ENCODE measurements around the gene CHCHD6. TPM values are rescaled to one million over a fixed set of nuclear protein-coding genes. Genes with fewer than 3 reads are reported as not detected.

CHCHD6 gene
- total RNA-seq, 3 donors from 2014 or later (not counting 1 experiment from before 2014, with no cell fraction given): 5.3 to 9.9 (median 8.3) TPM

- Mint-ChIP-seq H3K9me3 (no peaks in the 10 kb centered on the region), H3K27ac (no peak overlapping the region), H3K27me3 (ENCODE audit: low read depth in 2 of 2) (peaks cover 41 to 73% of the 10 kb centered on the region in 2 donors), H3K36me3 (no peaks in the 10 kb centered on the region), H3K4me3 (no peak overlapping the region), H3K4me1 (peaks cover 21 to 26% of the 10 kb centered on the region in 2 donors)
- no peaks in the 10 kb centered on the region for H3K9me3 ChIP-seq (ENCODE audit: control insufficient read depth, insufficient read depth, low read length)
- H3K27ac ChIP-seq (ENCODE audit: low read length): no peak overlapping the region
- H3K4me3 ChIP-seq (ENCODE audit: low read length): no peak overlapping the region
- peaks cover 12% of the 10 kb centered on the region for H3K4me1 ChIP-seq (ENCODE audit: control insufficient read depth, insufficient read depth, low read length)
- no peaks in the 10 kb centered on the region for H3K36me3 ChIP-seq (ENCODE audit: control insufficient read depth, insufficient read depth, low read length)
- peaks cover 5% of the 10 kb centered on the region for H3K27me3 ChIP-seq (ENCODE audit: control insufficient read depth, insufficient read depth, low read length)
- DNase-seq: no peak
- TF ChIP-seq, protein P1, sequence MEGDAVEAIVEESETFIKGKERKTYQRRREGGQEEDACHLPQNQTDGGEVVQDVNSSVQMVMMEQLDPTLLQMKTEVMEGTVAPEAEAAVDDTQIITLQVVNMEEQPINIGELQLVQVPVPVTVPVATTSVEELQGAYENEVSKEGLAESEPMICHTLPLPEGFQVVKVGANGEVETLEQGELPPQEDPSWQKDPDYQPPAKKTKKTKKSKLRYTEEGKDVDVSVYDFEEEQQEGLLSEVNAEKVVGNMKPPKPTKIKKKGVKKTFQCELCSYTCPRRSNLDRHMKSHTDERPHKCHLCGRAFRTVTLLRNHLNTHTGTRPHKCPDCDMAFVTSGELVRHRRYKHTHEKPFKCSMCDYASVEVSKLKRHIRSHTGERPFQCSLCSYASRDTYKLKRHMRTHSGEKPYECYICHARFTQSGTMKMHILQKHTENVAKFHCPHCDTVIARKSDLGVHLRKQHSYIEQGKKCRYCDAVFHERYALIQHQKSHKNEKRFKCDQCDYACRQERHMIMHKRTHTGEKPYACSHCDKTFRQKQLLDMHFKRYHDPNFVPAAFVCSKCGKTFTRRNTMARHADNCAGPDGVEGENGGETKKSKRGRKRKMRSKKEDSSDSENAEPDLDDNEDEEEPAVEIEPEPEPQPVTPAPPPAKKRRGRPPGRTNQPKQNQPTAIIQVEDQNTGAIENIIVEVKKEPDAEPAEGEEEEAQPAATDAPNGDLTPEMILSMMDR (IDR thresholded peaks at IDR 0.05): no peak
- intact Hi-C loops (cut with micrococcal nuclease): no loop called here
- no peak for ATAC-seq
- 99% methylated on average over 6 of the region's 6 CpGs for WGBS (ENCODE audit: insufficient coverage)
These were observed 223.8 kb downstream of the CHCHD6 start for GRCh38 chr3:126927846-126928245.

- TF ChIP-seq, protein P1 (IDR thresholded peaks at IDR 0.05): no peak
- no peak overlapping the region for H3K27ac Mint-ChIP-seq
- ATAC-seq (no peak), DNase-seq (no peak)
- Histone ChIP-seq H3K36me3 (ENCODE audit: control insufficient read depth, insufficient read depth, low read length) (no peaks in the 10 kb centered on the region), H3K27me3 (ENCODE audit: control insufficient read depth, insufficient read depth, low read length) (no peaks in the 10 kb centered on the region), H3K27ac (ENCODE audit: low read length) (no peak overlapping the region), H3K4me1 (ENCODE audit: control insufficient read depth, insufficient read depth, low read length) (peaks cover 12% of the 10 kb centered on the region), H3K9me3 (ENCODE audit: control insufficient read depth, insufficient read depth, low read length) (no peaks in the 10 kb centered on the region), H3K4me3 (ENCODE audit: low read length) (no peak overlapping the region)
- H3K27me3 Mint-ChIP-seq (ENCODE audit: low read depth in 2 of 2): peaks cover 32 to 62% of the 10 kb centered on the region in 2 donors
- H3K4me3 Mint-ChIP-seq: no peak overlapping the region
- peaks cover 21 to 26% of the 10 kb centered on the region in 2 donors for H3K4me1 Mint-ChIP-seq
- no peaks in the 10 kb centered on the region for H3K36me3 Mint-ChIP-seq
- no peaks in the 10 kb centered on the region for H3K9me3 Mint-ChIP-seq
- WGBS (ENCODE audit: insufficient coverage): 70% methylated on average over 3 of the region's 3 CpGs
- intact Hi-C loops (cut with micrococcal nuclease): no loop called here
These were observed 225.0 kb downstream of the CHCHD6 start for GRCh38 chr3:126928921-126929474.

- no peaks in the 10 kb centered on the region for H3K9me3 ChIP-seq (ENCODE audit: control insufficient read depth, insufficient read depth, low read length)
- WGBS (ENCODE audit: insufficient coverage): 94% methylated on average over 15 of the region's 15 CpGs
- no peaks in the 10 kb centered on the region for H3K27me3 ChIP-seq (ENCODE audit: control insufficient read depth, insufficient read depth, low read length)
- H3K36me3 ChIP-seq (ENCODE audit: control insufficient read depth, insufficient read depth, low read length): no peaks in the 10 kb centered on the region
- TF ChIP-seq, protein P1 (IDR thresholded peaks at IDR 0.05): no peak
- Mint-ChIP-seq H3K27ac (no peak overlapping the region), H3K27me3 (ENCODE audit: low read depth in 2 of 2) (peaks cover 19 to 41% of the 10 kb centered on the region in 2 donors), H3K36me3 (no peaks in the 10 kb centered on the region), H3K4me1 (peaks cover 2 to 12% of the 10 kb centered on the region in 2 donors), H3K4me3 (no peak overlapping the region), H3K9me3 (no peaks in the 10 kb centered on the region)
- H3K27ac ChIP-seq (ENCODE audit: low read length): no peak overlapping the region
- intact Hi-C loops (cut with micrococcal nuclease): no loop called here
- DNase-seq (no peak), ATAC-seq (no peak)
- H3K4me3 ChIP-seq (ENCODE audit: low read length): no peak overlapping the region
- H3K4me1 ChIP-seq (ENCODE audit: control insufficient read depth, insufficient read depth, low read length): no peaks in the 10 kb centered on the region
These were observed 227.0 kb downstream of the CHCHD6 start for GRCh38 chr3:126930936-126931600.
